ENCODE results near the gene CTAGE1. TPM values are rescaled to one million over a fixed set of nuclear protein-coding genes. Genes with fewer than 3 reads are reported as not detected.

The CTAGE1 gene, protein sequence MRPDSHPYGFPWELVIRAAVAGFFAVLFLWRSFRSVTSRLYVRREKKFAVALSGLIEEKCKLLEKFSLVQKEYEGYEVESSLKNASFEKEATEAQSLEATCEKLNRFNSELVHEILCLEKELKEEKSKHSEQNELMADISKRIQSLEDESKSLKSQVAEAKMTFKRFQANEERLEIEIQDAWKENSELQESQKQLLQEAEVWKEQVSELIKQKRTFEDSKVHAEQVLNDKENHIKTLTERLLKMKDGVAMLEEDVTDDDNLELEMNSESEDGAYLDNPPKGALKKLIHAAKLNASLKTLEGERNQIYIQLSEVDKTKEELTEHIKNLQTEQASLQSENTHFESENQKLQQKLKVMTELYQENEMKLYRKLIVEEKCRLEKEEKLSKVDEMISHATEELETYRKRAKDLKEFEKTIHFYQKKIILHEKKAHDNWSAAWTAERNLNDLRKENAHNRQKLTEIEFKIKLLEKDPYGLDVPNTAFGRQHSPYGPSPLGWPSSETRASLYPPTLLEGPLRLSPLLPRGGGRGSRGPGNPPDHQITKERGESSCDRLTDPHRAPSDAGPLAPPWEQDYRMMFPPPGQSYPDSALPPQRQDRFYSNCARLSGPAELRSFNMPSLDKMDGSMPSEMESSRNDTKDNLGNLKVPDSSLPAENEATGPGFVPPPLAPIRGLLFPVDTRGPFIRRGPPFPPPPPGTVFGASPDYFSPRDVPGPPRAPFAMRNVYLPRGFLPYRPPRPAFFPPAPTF
- total RNA-seq (not detected), polyA plus RNA-seq (not detected)

DNA sequence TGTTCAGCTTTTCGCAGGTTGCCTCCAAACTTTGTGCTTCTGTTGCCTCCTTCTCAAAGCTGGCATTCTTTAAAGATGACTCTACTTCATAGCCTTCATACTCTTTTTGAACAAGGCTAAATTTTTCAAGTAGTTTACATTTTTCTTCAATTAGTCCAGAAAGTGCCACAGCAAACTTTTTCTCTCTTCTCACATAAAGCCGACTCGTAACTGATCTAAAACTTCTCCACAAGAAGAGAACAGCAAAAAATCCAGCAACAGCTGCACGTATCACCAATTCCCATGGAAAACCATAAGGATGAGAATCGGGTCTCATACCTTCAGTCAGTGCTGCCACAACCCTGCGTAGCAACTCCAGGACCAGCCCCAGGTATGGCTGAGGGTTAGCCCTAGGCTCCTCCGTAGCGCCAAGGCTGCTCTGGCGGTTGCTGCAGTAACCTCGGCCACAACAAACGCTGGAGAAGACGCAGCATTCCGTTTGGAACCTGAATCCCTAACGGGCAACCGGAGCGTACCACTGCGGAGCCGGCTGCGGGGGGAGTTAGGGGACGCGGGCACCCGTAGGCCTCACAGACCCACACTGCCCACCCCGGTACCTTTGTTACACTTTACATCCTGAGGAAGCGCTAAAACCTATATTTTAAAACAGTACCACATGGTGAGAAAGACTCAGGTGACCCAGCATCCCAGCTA, at the start of gene CTAGE1:
TSS of gene CTAGE1 (minus strand) at position 420 of the 693 bp plus-strand sequence. CDS start at position 316, 104 bp downstream.
- no peaks in the 10 kb centered on the region for H3K36me3 ChIP-seq (ENCODE audit: insufficient read depth)
- no peak within 1 kb of the TSS for H3K27ac ChIP-seq (ENCODE audit: low read depth)
- 88% methylated on average over 24 of the region's 24 CpGs for WGBS
- H3K4me1 ChIP-seq (ENCODE audit: insufficient read depth) = no peaks in the 10 kb centered on the region
- H3K4me3 ChIP-seq (ENCODE audit: low read depth, low read length) = no peak within 1 kb of the TSS
- no peak for DNase-seq (ENCODE audit: extremely low spot score)

DNA sequence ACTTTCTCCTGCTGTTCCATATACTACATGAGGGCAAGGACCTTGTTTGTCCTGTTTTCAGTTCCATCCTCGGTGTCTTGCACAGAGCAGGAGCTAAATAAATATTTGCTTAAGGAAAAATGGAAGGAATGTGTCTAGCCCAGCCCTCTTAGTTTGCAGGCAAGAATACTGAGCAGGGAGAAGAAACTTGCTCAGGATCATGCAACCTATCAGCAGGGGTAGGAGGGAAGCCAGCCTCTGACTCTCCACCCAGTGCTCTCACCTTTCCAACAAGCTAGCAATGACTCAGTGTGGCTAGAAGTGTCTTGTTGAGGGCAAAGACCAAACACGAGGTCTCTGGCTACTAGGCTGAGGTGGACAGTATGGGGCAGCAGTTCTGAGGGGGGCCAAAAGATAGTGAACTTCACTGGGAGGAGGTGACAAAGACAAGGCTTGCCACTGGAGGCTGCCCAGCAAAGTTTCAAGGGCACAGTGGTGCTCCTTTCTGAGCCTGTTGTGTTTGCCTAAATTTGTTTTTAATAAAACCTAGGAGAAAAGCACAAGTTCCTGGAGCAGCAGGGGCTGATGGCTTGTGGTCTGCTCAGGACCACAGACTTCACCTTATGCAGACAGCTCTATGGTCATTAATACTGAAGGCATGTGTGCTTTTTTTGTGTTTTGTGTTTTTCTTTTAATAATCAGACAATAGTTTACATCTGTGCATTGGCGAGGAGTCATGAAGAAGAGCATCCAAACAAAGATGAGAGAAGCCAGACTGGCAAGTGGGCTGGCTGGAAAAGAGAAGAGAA, 49.1 kb upstream of the CTAGE1 start:
- Histone ChIP-seq H3K4me3 (ENCODE audit: low read depth, low read length) (no peak overlapping the region), H3K27ac (ENCODE audit: low read depth) (no peak overlapping the region), H3K4me1 (ENCODE audit: insufficient read depth) (no peaks in the 10 kb centered on the region), H3K36me3 (ENCODE audit: insufficient read depth) (no peaks in the 10 kb centered on the region)
- WGBS = 28% methylated on average over 3 of the region's 3 CpGs
- DNase-seq (ENCODE audit: extremely low spot score) = no peak

DNA sequence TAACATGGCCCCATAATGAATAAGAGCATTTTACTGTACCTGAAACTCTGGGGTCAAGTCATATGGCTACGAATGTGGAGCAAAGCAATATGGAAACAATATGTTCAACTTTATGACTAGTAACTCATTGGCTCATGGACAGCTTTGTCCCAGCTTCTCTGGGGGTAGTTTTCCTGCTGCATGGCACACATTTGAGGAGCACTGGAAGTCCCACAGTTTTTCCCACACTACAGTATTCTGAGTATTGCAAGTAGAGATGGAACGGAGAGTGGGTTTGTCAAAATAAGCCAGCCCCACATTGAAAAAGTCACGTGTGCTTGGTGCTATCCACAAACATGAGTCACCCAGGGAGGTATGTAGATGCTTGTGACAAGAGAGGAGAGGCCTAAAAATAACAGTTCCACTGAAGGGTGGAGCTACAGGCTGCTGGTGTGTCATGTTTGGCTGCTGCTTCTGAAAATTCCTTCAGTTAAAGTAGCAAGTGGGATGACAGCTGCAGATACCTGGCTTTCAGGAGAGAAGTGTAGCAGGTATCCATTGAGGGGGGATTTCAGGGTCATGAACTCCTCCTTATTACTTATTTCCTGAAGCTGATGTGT, 48.2 kb upstream of the CTAGE1 start:
- no peak for DNase-seq (ENCODE audit: extremely low spot score)
- H3K36me3 ChIP-seq (ENCODE audit: insufficient read depth) = no peaks in the 10 kb centered on the region
- H3K27ac ChIP-seq (ENCODE audit: low read depth) = no peak overlapping the region
- H3K4me3 ChIP-seq (ENCODE audit: low read depth, low read length) = no peak overlapping the region
- WGBS = 31% methylated on average over 3 of the region's 3 CpGs
- H3K4me1 ChIP-seq (ENCODE audit: insufficient read depth) = no peaks in the 10 kb centered on the region

DNA sequence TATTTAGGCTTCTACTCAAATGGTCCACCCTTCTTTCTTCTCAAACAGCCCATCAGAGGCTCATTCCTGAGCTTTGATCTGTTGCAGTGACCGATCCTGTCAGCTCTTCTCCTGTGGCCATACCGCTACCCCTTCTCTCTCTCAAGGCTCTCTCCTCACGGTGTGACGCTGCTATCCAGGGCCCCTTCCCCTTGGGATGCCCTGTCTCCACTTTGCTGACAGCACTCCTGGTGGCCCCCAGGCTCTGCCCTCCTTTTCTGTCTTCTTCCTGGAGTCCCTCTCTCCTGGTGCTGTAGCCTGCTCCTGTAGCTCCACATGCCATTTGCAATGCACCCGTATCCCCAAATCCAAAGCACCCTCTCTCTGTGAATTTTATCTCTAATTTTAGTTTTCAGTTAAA, 45.4 kb upstream of the CTAGE1 start:
- WGBS = 84% methylated on average over 5 of the region's 5 CpGs
- no peak overlapping the region for H3K27ac ChIP-seq (ENCODE audit: low read depth)

DNA sequence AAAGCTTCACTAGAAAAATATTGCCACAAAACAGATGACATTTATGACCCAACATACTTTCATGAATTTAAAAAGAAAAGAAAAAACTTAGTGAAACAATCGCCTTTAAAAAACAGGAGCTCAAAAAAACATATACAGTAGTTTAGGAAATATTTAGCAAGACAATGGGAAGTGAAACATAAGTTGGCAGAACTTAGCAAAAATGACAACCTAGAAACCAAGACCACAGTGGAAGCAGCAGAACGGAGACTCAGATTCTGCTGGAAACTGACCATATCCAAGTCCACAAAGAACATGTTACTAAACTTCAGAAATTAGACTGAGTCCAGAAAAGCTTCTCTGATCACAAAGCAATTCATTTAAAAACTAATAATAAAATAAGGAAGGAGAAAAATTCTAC, 41.8 kb upstream of the CTAGE1 start:
- no peaks in the 10 kb centered on the region for H3K4me1 ChIP-seq (ENCODE audit: insufficient read depth)
- no peak for DNase-seq (ENCODE audit: extremely low spot score)
- no peak overlapping the region for H3K4me3 ChIP-seq (ENCODE audit: low read depth, low read length)
- H3K27ac ChIP-seq (ENCODE audit: low read depth) = no peak overlapping the region
- H3K36me3 ChIP-seq (ENCODE audit: insufficient read depth) = no peaks in the 10 kb centered on the region
- 73% methylated on average over 2 of the region's 2 CpGs for WGBS

More for the DNA sequence above, 45.4 kb upstream of the CTAGE1 start:
- H3K4me3 ChIP-seq (ENCODE audit: low read depth, low read length) = no peak overlapping the region
- DNase-seq (ENCODE audit: extremely low spot score) = no peak
- H3K36me3 ChIP-seq (ENCODE audit: insufficient read depth) = no peaks in the 10 kb centered on the region
- no peaks in the 10 kb centered on the region for H3K4me1 ChIP-seq (ENCODE audit: insufficient read depth)

DNA sequence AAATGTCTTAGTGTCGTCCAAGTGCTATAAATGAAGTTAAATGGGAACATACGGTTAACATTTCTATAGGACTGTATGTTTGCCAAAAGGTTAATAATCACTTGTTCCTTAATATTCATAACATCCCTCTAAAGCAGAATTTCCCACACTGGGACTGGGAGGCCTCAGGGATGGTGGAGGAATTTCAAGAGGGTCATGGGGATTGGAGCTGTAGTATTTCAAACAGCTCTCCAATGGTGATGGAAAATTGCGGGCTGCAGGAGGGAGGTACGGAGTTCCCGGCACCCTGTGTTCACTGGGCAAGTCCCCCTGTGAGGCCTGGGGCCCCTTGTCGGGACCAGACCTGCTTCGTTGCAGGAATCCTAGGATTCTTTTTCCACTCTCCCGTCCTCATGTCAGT, 39.8 kb upstream of the CTAGE1 start:
- 85% methylated on average over 8 of the region's 8 CpGs for WGBS
- DNase-seq (ENCODE audit: extremely low spot score) = no peak
- H3K36me3 ChIP-seq (ENCODE audit: insufficient read depth) = no peaks in the 10 kb centered on the region

DNA sequence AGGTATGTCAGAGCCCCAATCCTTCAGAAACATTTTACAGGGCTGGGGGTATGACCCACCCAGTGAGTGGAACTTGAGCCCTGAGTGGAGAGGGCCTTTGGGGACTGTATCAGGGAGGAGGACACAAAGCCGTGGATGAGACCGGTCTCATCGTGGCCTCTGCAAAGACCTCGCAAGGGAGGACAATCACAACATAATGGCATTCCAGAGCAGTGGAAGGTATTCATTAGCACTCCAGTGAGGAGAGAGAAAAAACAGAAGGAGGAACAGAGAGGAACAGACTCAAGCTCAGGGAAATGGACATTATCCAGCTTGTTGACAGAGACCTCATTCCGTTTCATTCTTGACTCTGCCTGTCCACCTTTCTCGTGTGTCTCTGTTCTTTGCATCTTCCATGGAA, 38.8 kb upstream of the CTAGE1 start:
- WGBS = 56% methylated on average over 6 of the region's 6 CpGs
- H3K4me3 ChIP-seq (ENCODE audit: low read depth, low read length) = no peak overlapping the region
- no peaks in the 10 kb centered on the region for H3K36me3 ChIP-seq (ENCODE audit: insufficient read depth)
- no peak for DNase-seq (ENCODE audit: extremely low spot score)
- H3K27ac ChIP-seq (ENCODE audit: low read depth) = no peak overlapping the region
- H3K4me1 ChIP-seq (ENCODE audit: insufficient read depth) = no peaks in the 10 kb centered on the region

More for the DNA sequence above, 39.8 kb upstream of the CTAGE1 start:
- no peak overlapping the region for H3K4me3 ChIP-seq (ENCODE audit: low read depth, low read length)
- H3K27ac ChIP-seq (ENCODE audit: low read depth) = no peak overlapping the region
- H3K4me1 ChIP-seq (ENCODE audit: insufficient read depth) = no peaks in the 10 kb centered on the region

DNA sequence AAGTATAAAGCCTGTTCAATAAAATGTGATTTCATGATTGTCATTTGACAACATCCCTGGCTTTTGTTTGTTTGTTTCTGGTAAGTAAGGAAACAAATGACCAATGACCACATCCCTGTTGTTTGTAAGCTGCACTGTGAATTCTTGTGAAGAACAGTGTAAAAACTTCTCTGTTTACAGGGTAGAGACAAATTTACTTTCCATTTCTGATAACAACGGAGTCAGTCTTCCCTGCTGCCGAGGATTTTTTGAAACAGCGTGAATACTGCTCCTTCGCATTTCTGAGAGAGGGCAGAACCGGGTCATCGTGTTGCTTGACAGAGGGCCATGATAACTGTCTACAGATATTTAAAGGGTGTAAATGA, 38.4 kb upstream of the CTAGE1 start:
- no peaks in the 10 kb centered on the region for H3K4me1 ChIP-seq (ENCODE audit: insufficient read depth)
- no peak overlapping the region for H3K4me3 ChIP-seq (ENCODE audit: low read depth, low read length)
- no peak overlapping the region for H3K27ac ChIP-seq (ENCODE audit: low read depth)
- WGBS = 25% methylated on average over 6 of the region's 6 CpGs
- no peaks in the 10 kb centered on the region for H3K36me3 ChIP-seq (ENCODE audit: insufficient read depth)
- no peak for DNase-seq (ENCODE audit: extremely low spot score)

DNA sequence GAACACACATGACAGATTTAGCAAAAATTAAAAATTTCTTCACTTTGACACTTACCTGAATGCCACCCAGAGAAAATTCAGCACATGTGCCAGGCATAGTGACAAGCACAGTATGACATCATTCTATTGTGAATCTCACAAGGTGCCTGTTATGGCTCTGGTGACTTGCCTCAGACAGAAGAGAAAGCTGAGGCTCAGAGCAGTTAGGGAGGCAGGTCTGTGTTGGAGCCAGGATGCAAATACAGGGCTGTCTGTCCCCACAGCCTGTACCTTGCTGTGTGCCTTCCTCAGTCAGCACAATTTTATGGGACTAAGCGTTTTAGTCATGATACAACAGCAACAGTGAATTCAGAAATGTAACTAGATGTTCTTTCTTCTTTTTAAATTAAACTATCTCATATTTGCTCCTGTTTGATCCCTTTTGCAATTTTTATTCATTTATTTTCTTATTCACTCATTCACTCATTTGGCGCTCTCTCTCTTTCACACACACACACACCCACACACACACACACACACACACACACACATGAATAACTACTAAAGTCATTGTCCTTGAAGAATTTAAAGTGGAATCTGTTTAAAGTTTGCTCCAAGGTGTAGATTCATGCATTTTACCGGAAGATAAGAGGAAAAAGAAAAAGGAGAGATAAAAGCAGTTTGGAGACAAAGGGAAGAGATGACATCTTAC, 37.9 kb upstream of the CTAGE1 start:
- H3K27ac ChIP-seq (ENCODE audit: low read depth) = no peak overlapping the region
- 66% methylated on average over 3 of the region's 3 CpGs for WGBS

DNA sequence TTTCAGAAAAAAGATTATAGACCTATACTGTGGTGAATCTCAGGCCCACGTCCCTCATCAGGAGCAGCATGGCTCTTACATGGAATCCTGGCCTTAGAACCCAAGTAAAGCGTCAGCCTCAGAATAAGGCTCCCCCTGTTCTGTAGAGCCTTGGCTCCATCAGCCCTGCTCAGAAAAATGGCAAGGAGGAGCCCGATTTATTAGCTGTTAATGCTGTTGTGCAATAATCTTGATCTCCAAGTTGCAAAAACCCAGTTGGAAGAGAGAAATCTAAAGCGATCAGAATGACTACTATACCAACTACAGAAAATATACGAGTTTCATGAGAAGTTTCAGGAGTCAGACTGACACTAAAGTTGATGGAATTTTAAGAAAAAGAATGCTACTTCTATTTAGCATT, 35.6 kb upstream of the CTAGE1 start:
- Histone ChIP-seq H3K36me3 (ENCODE audit: insufficient read depth) (no peaks in the 10 kb centered on the region), H3K4me3 (ENCODE audit: low read depth, low read length) (no peak overlapping the region), H3K4me1 (ENCODE audit: insufficient read depth) (no peaks in the 10 kb centered on the region), H3K27ac (ENCODE audit: low read depth) (no peak overlapping the region)
- no peak for DNase-seq (ENCODE audit: extremely low spot score)
- WGBS = 76% methylated on average over 5 of the region's 5 CpGs

More for the DNA sequence above, 37.9 kb upstream of the CTAGE1 start:
- no peak overlapping the region for H3K4me3 ChIP-seq (ENCODE audit: low read depth, low read length)
- H3K4me1 ChIP-seq (ENCODE audit: insufficient read depth) = no peaks in the 10 kb centered on the region
- no peaks in the 10 kb centered on the region for H3K36me3 ChIP-seq (ENCODE audit: insufficient read depth)
- no peak for DNase-seq (ENCODE audit: extremely low spot score)

DNA sequence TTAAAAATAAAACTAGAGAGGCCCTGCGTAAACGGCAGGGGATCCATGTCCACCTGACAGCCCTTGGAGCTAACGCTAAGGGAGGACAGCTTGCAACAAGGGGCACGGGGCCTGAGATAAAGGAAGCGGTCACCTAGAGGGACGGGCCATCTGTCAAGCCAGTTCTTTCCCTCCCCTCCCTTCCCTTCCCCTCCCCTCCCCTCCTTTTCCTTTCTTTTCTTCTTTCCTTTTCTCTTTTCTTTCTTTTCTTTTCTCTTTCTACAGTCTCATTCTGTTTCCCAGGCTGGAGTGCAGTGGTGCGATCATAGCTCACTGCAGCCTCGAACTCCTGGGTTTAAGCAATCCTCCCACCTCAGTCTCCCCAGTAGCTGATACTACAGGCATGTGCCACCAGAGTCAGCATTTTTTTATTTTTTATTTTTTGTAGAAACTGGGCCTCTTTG, 34.5 kb upstream of the CTAGE1 start:
- no peaks in the 10 kb centered on the region for H3K4me1 ChIP-seq (ENCODE audit: insufficient read depth)
- no peaks in the 10 kb centered on the region for H3K36me3 ChIP-seq (ENCODE audit: insufficient read depth)
- no peak overlapping the region for H3K27ac ChIP-seq (ENCODE audit: low read depth)
- H3K4me3 ChIP-seq (ENCODE audit: low read depth, low read length) = no peak overlapping the region
- no peak for DNase-seq (ENCODE audit: extremely low spot score)
- WGBS = 79% methylated on average over 8 of the region's 8 CpGs

DNA sequence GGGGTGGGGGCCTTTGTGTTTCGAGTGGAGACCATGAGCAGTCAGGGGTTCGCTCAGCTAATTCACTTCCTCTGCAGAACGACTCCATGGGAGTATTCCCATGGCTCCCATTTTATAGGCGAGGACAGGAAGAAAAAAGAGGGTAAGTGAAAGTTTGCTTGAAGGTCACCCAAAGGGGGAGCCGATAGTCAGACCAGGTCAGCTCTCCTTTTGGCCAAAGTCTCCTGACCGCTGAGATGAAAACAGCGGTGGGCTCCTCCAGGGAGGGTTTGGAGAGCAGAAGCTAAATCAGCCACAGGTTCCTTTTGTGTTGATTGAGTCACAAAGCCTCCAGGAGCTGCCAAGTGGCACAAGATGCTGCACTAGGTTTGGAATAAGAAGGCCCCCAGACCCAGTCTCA, 34.1 kb upstream of the CTAGE1 start:
- no peak overlapping the region for H3K4me3 ChIP-seq (ENCODE audit: low read depth, low read length)
- H3K4me1 ChIP-seq (ENCODE audit: insufficient read depth) = no peaks in the 10 kb centered on the region
- no peak for DNase-seq (ENCODE audit: extremely low spot score)
- 43% methylated on average over 7 of the region's 7 CpGs for WGBS
- no peaks in the 10 kb centered on the region for H3K36me3 ChIP-seq (ENCODE audit: insufficient read depth)
- no peak overlapping the region for H3K27ac ChIP-seq (ENCODE audit: low read depth)

Data from urinary bladder (tissue), 4 donors.